HL-60 (cell line): ENCODE measurements around the gene TMEM244.

Experiments used
- DNase-seq, 2 experiments: peaks; one replicate each; pipeline ENCODE4 v3.0.0-alpha.2; 2010 to 2020; ENCODE audit warnings: low read depth in 1 of 2, low spot score in 1 of 2
- H3K27ac ChIP-seq: fragments of 250-450 bp; sonication (Bioruptor Pico); replicated peaks from 2 replicates; pipeline ENCODE4 v1.5.1; 2020; ENCODE audit warnings: mild to moderate bottlenecking, moderate library complexity
- H3K27me3 ChIP-seq: fragments of 250-450 bp; sonication (Bioruptor Pico); 2 replicates; pipeline ENCODE4 v1.5.1; 2021; ENCODE audit warnings: mild to moderate bottlenecking, moderate library complexity; ENCODE audit not compliant: insufficient read depth, poor library complexity, severe bottlenecking
- H3K4me3 ChIP-seq: replicated peaks from 2 replicates; pipeline ENCODE4 v1.5.1; 2011; ENCODE audit warnings: mild to moderate bottlenecking, control low read depth, low read length; ENCODE audit not compliant: insufficient read depth
- CTCF ChIP-seq: IDR thresholded peaks from one replicate; pipeline ENCODE4 v1.5.1; 2011; ENCODE audit warnings: low read length, control low read depth, inconsistent platforms; ENCODE audit not compliant: insufficient read depth
- GABPA ChIP-seq: IDR thresholded peaks from 2 replicates; pipeline ENCODE4 v1.6.1; 2012; ENCODE audit warnings: low read depth
- POLR2AphosphoS5 ChIP-seq: IDR thresholded peaks from 2 replicates; pipeline ENCODE4 v1.6.1; 2012; ENCODE audit warnings: low read depth
- REST ChIP-seq: IDR thresholded peaks from 2 replicates; pipeline ENCODE4 v1.6.1; 2012; ENCODE audit warnings: low read depth; ENCODE audit not compliant: insufficient replicate concordance
- SPI1 ChIP-seq: IDR thresholded peaks from 2 replicates; pipeline ENCODE4 v1.6.1; 2012; ENCODE audit warnings: low read depth, mild to moderate bottlenecking, borderline replicate concordance

TMEM244 gene

GRCh38 chr6:129852257-129852858 lies 8.8 kb downstream of the TMEM244 start:
- Histone ChIP-seq H3K4me3 (no peak overlapping the region), H3K27ac (no peak overlapping the region), H3K27me3 (no peaks in the 10 kb centered on the region)
- no peak for TF ChIP-seq POLR2AphosphoS5
- no peak for TF ChIP-seq CTCF
- TF ChIP-seq REST, result no peak
- TF ChIP-seq SPI1, result no peak
- no peak for TF ChIP-seq GABPA
- no peak for DNase-seq

GRCh38 chr6:129849456-129849855 lies 11.7 kb downstream of the TMEM244 start:
- Histone ChIP-seq H3K27ac (no peak overlapping the region), H3K4me3 (no peak overlapping the region), H3K27me3 (no peaks in the 10 kb centered on the region)
- no peak for DNase-seq
- TF ChIP-seq REST, result no peak

- no peak for DNase-seq
- TF ChIP-seq CTCF (no peak), SPI1 (no peak), GABPA (no peak), POLR2AphosphoS5 (no peak), REST (no peak)
- no peaks in the 10 kb centered on the region for H3K27me3 ChIP-seq
- H3K27ac ChIP-seq, result no peak overlapping the region
- no peak overlapping the region for H3K4me3 ChIP-seq
These were observed 14.4 kb downstream of the TMEM244 start for GRCh38 chr6:129846761-129847160.

GRCh38 chr6:129845696-129846095 lies 15.4 kb downstream of the TMEM244 start:
- Histone ChIP-seq H3K27ac (no peak overlapping the region), H3K27me3 (no peaks in the 10 kb centered on the region), H3K4me3 (no peak overlapping the region)
- TF ChIP-seq GABPA (no peak), CTCF (no peak), POLR2AphosphoS5 (no peak), REST (no peak), SPI1 (no peak)
- no peak for DNase-seq
